Measurements from ENCODE around the gene SLC15A3. TPM values are rescaled to one million over a fixed set of nuclear protein-coding genes. Genes with fewer than 3 reads are reported as not detected.

The SLC15A3 gene
- polyA plus RNA-seq, 3 donors: 27.1 to 121 (median 35.0) TPM

DNA sequence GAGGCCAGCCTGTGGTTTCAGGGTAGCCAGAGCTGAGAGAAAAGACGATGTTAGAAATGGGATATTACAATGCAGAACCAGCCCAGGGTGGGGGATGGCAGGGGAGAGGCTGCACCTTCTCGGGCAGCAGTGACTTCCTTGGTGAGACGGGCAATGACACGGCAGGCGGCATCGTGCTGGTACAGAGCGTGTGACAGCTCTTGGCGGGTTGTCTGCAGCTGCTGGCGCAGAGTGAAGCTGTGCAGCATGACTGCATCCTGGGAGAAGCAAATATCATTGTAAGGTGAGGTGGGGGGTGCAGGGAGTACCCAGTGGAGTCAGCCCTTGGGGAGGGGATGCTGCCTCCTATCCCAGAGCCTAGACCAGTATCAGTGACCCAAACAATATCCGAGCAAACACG lies 49.4 kb downstream of the SLC15A3 start:
- Histone ChIP-seq H3K4me3 (replicated peaks in 1 of 3; ENCODE audit: low read depth in 2 of 3, low read length in 3 of 3) (no peak overlapping the region), H2AFZ (ENCODE audit: insufficient read depth, low read depth, low read length, poor library complexity, severe bottlenecking) (no peak overlapping the region), H3K79me2 (ENCODE audit: insufficient read depth, low read length) (peaks cover 38% of the 10 kb centered on the region), H3K36me3 (replicated peaks in 1 of 2; ENCODE audit: control insufficient read depth in 1 of 2, insufficient read depth in 2 of 2, low read length in 2 of 2) (peaks cover 57 to 65% of the 10 kb centered on the region in 2 donors), H3K9ac (ENCODE audit: insufficient read depth, low read length, poor library complexity, severe bottlenecking) (no peak overlapping the region), H3K9me3 (replicated peaks in 1 of 2; ENCODE audit: control insufficient read depth in 1 of 2, insufficient read depth in 1 of 2, low read length in 2 of 2) (no peaks in the 10 kb centered on the region), H4K20me1 (ENCODE audit: insufficient read depth, low read length) (peaks cover 28% of the 10 kb centered on the region), H3K4me2 (replicated peaks; ENCODE audit: extremely low read depth, low read length, poor library complexity, severe bottlenecking) (no peak overlapping the region), H3K27ac (ENCODE audit: low read depth in 1 of 2, low read length in 2 of 2) (no peak overlapping the region), H3K4me1 (ENCODE audit: control insufficient read depth in 1 of 2, insufficient read depth in 2 of 2, low read length in 2 of 2) (peaks cover 25 to 30% of the 10 kb centered on the region in 2 donors), H3K27me3 (ENCODE audit: control insufficient read depth in 2 of 2, insufficient read depth in 2 of 2, low read length in 2 of 2) (no peaks in the 10 kb centered on the region)
- Mint-ChIP-seq H3K27me3 (ENCODE audit: low read depth in 3 of 3) (peaks cover 0 to 3% (median 1%) of the 10 kb centered on the region in 3 donors), H3K36me3 (peaks cover 54 to 59% of the 10 kb centered on the region in 2 donors), H3K9me3 (no peaks in the 10 kb centered on the region), H3K4me1 (peaks cover 32% of the 10 kb centered on the region), H3K27ac (peak overlapping the region in 4 of 7 donors; percentile 31 to 82 (median 57)), H3K4me3 (no peak overlapping the region)
- no peak for TF ChIP-seq CTCF (IDR thresholded peaks at IDR 0.05)
- no peak for DNase-seq
- intact Hi-C loops (cut with micrococcal nuclease): no loop called here
- 93% methylated on average over 11 of the region's 11 CpGs for WGBS (ENCODE audit: insufficient coverage)

GRCh38 chr11:60900673-60901404 lies 51.1 kb downstream of the SLC15A3 start:
- Mint-ChIP-seq H3K36me3 (peaks cover 72 to 74% of the 10 kb centered on the region in 2 donors), H3K27ac (peak overlapping the region in 1 of 7 donors; percentile 38), H3K4me1 (peaks cover 22% of the 10 kb centered on the region), H3K27me3 (ENCODE audit: low read depth in 3 of 3) (peaks cover 0 to 2% (median 0%) of the 10 kb centered on the region in 3 donors), H3K4me3 (no peak overlapping the region), H3K9me3 (no peaks in the 10 kb centered on the region)
- Histone ChIP-seq H3K9ac (ENCODE audit: insufficient read depth, low read length, poor library complexity, severe bottlenecking) (no peak overlapping the region), H4K20me1 (ENCODE audit: insufficient read depth, low read length) (peaks cover 25% of the 10 kb centered on the region), H3K27me3 (ENCODE audit: control insufficient read depth in 2 of 2, insufficient read depth in 2 of 2, low read length in 2 of 2) (no peaks in the 10 kb centered on the region), H3K4me1 (ENCODE audit: control insufficient read depth in 1 of 2, insufficient read depth in 2 of 2, low read length in 2 of 2) (peaks cover 13 to 16% of the 10 kb centered on the region in 2 donors), H2AFZ (ENCODE audit: insufficient read depth, low read depth, low read length, poor library complexity, severe bottlenecking) (no peak overlapping the region), H3K27ac (ENCODE audit: low read depth in 1 of 2, low read length in 2 of 2) (no peak overlapping the region), H3K79me2 (ENCODE audit: insufficient read depth, low read length) (peaks cover 35% of the 10 kb centered on the region), H3K9me3 (replicated peaks in 1 of 2; ENCODE audit: control insufficient read depth in 1 of 2, insufficient read depth in 1 of 2, low read length in 2 of 2) (no peaks in the 10 kb centered on the region), H3K4me2 (replicated peaks; ENCODE audit: extremely low read depth, low read length, poor library complexity, severe bottlenecking) (no peak overlapping the region), H3K4me3 (replicated peaks in 1 of 3; ENCODE audit: low read depth in 2 of 3, low read length in 3 of 3) (no peak overlapping the region), H3K36me3 (replicated peaks in 1 of 2; ENCODE audit: control insufficient read depth in 1 of 2, insufficient read depth in 2 of 2, low read length in 2 of 2) (peaks cover 75 to 83% of the 10 kb centered on the region in 2 donors)
- 92% methylated on average over 13 of the region's 13 CpGs for WGBS (ENCODE audit: insufficient coverage)
- intact Hi-C loops (cut with micrococcal nuclease): loop anchor here in 1 of 2 donors (2.0 kb wide), 1 partner anchor 70 kb away; no protein-coding TSS in a partner anchor
- no peak for TF ChIP-seq CTCF (IDR thresholded peaks at IDR 0.05)
- no peak for DNase-seq

Measured in CD14-positive monocyte (primary cell).